Measurements from ENCODE around the gene DHRS7B. TPM values are rescaled to one million over a fixed set of nuclear protein-coding genes. Genes with fewer than 3 reads are reported as not detected.

The DHRS7B gene
- total RNA-seq, 4 donors from 2014 or later = 18.8 to 32.4 (median 22.3) TPM

GRCh38 chr17:21214777-21215541, 88.2 kb downstream of the DHRS7B start:
- H3K36me3 ChIP-seq = peaks cover 0 to 9% (median 0%) of the 10 kb centered on the region in 3 donors
- peak overlapping the region; percentile 93 to 97 (median 95) for H3K4me3 ChIP-seq
- no peaks in the 10 kb centered on the region for H3K9me3 ChIP-seq
- intact Hi-C loops (cut with DNase I) = loop anchor here (10.0 kb wide), 1 partner anchor 90 kb away; the partner anchor contains the start of gene DHRS7B
- DNase-seq = no peak
- WGBS, 2 donors = 8 to 10% methylated on average over 21 to 22 of the region's 23 CpGs
- TF ChIP-seq POLR2A (IDR thresholded peaks at IDR 0.05) = no peak
- TF ChIP-seq, protein P1, sequence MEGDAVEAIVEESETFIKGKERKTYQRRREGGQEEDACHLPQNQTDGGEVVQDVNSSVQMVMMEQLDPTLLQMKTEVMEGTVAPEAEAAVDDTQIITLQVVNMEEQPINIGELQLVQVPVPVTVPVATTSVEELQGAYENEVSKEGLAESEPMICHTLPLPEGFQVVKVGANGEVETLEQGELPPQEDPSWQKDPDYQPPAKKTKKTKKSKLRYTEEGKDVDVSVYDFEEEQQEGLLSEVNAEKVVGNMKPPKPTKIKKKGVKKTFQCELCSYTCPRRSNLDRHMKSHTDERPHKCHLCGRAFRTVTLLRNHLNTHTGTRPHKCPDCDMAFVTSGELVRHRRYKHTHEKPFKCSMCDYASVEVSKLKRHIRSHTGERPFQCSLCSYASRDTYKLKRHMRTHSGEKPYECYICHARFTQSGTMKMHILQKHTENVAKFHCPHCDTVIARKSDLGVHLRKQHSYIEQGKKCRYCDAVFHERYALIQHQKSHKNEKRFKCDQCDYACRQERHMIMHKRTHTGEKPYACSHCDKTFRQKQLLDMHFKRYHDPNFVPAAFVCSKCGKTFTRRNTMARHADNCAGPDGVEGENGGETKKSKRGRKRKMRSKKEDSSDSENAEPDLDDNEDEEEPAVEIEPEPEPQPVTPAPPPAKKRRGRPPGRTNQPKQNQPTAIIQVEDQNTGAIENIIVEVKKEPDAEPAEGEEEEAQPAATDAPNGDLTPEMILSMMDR (IDR thresholded peaks at IDR 0.05) = no peak
- no peaks in the 10 kb centered on the region for H3K27me3 ChIP-seq
- H3K4me1 ChIP-seq = peaks cover 32 to 51% (median 37%) of the 10 kb centered on the region in 3 donors
- H3K27ac ChIP-seq = peak overlapping the region; percentile 95 to 97 (median 96)

DNA sequence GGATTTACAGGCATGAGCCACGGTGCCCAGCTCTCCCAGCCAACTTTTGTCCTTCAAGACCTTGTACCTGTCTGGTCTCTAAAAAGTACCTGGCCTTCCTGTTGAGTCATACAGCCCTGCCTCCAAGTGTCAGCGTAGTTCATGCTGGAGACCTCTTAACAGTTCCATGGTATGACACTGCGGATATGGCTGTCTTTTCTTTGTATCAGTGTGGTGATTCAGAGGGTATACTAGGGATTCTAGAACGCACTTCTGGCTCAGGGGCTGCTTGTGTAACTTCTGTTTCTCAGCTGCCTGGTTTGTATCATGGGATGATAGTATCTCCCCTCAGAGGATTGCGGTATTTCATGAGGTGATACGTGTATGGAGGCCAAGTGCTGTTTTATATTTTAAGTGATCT, 89.2 kb downstream of the DHRS7B start:
- H3K36me3 ChIP-seq = peaks cover 0 to 6% (median 0%) of the 10 kb centered on the region in 3 donors
- intact Hi-C loops (cut with DNase I) = loop anchor here (10.0 kb wide), 1 partner anchor 91 kb away; the partner anchor contains the start of gene DHRS7B
- H3K27me3 ChIP-seq = no peaks in the 10 kb centered on the region
- DNase-seq = no peak
- 73 to 74% methylated on average over 5 to 6 of the region's 6 CpGs for WGBS, 2 donors
- no peaks in the 10 kb centered on the region for H3K9me3 ChIP-seq
- no peak overlapping the region for H3K4me3 ChIP-seq
- no peak for TF ChIP-seq POLR2A (IDR thresholded peaks at IDR 0.05)
- TF ChIP-seq, protein P1 (IDR thresholded peaks at IDR 0.05) = no peak
- peaks cover 23 to 41% (median 29%) of the 10 kb centered on the region in 3 donors for H3K4me1 ChIP-seq
- H3K27ac ChIP-seq = no peak overlapping the region

DNA sequence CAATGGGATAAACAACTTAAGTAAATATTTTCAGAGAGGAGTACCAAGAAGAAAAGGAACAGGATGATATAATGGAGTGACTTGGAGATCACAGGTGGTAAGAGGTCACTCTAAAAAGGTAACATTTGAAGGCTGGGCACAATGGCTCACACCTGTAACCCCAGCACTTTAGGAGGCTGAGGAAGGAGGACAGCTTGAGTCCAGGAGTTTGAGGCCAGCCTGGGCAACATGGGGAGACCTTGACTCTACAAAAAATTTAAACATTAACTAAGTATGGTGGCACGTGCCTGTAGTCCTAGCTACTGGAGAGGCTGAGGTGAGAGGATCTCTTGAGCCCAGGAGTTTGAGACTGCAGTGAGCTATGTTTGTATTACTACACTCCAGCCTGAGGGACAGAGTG, 90.6 kb downstream of the DHRS7B start:
- Histone ChIP-seq H3K9me3 (no peaks in the 10 kb centered on the region), H3K4me3 (no peak overlapping the region), H3K4me1 (peaks cover 9 to 27% (median 15%) of the 10 kb centered on the region in 3 donors), H3K36me3 (peaks cover 0 to 20% (median 0%) of the 10 kb centered on the region in 3 donors), H3K27ac (no peak overlapping the region), H3K27me3 (no peaks in the 10 kb centered on the region)
- DNase-seq = no peak
- intact Hi-C loops (cut with DNase I) = loop anchor here (10.0 kb wide), 1 partner anchor 93 kb away; the partner anchor contains the start of gene DHRS7B
- TF ChIP-seq POLR2A (IDR thresholded peaks at IDR 0.05) = no peak
- TF ChIP-seq, protein P1 (IDR thresholded peaks at IDR 0.05) = no peak
- WGBS, 2 donors = 100% methylated on average over 1 of the region's 1 CpG

GRCh38 chr17:21218101-21218500, 91.3 kb downstream of the DHRS7B start:
- no peaks in the 10 kb centered on the region for H3K9me3 ChIP-seq
- intact Hi-C loops (cut with DNase I) = loop anchor here (10.0 kb wide), 1 partner anchor 93 kb away; the partner anchor contains the start of gene DHRS7B
- H3K4me1 ChIP-seq = peaks cover 4 to 19% (median 8%) of the 10 kb centered on the region in 3 donors
- TF ChIP-seq, protein P1 (IDR thresholded peaks at IDR 0.05) = no peak
- no peak for TF ChIP-seq POLR2A (IDR thresholded peaks at IDR 0.05)
- WGBS, 2 donors = 75 to 84% methylated on average over 2 to 3 of the region's 3 CpGs
- no peak overlapping the region for H3K4me3 ChIP-seq
- peaks cover 0 to 28% (median 0%) of the 10 kb centered on the region in 3 donors for H3K36me3 ChIP-seq
- H3K27ac ChIP-seq = no peak overlapping the region
- H3K27me3 ChIP-seq = no peaks in the 10 kb centered on the region
- DNase-seq = no peak

GRCh38 chr17:21218831-21219380, 92.1 kb downstream of the DHRS7B start:
- Histone ChIP-seq H3K4me1 (peaks cover 4 to 15% (median 7%) of the 10 kb centered on the region in 3 donors), H3K27me3 (no peaks in the 10 kb centered on the region), H3K9me3 (no peaks in the 10 kb centered on the region), H3K36me3 (peaks cover 0 to 31% (median 0%) of the 10 kb centered on the region in 3 donors), H3K4me3 (no peak overlapping the region), H3K27ac (no peak overlapping the region)
- no peak for DNase-seq
- WGBS, 2 donors = 66 to 76% methylated on average over 3 of the region's 3 CpGs
- TF ChIP-seq, protein P1 (IDR thresholded peaks at IDR 0.05) = no peak
- TF ChIP-seq POLR2A (IDR thresholded peaks at IDR 0.05) = no peak
- intact Hi-C loops (cut with DNase I) = loop anchor here (10.0 kb wide), 1 partner anchor 94 kb away; the partner anchor contains the start of gene DHRS7B

All from esophagus squamous epithelium (tissue), 5 donors.